Activated naive CD4-positive, alpha-beta T cell treated with anti-CD3 and anti-CD28 coated beads, Interleukin-2, amount 50 U/mL, for 24 hours (primary cell): ENCODE measurements around the gene EIF2S2.
A peak's percentile ranks its signal among the peaks of the same experiment; 100 is the strongest.

ENCODE experiments used
- H3K27ac Mint-ChIP-seq: one replicate; pipeline ENCODE4 v1.8.0; 2021; ENCODE audit warnings: mild to moderate bottlenecking, mixed read lengths
- H3K27me3 Mint-ChIP-seq: one replicate; pipeline ENCODE4 v1.8.0; 2021; ENCODE audit warnings: mixed read lengths
- H3K36me3 Mint-ChIP-seq: one replicate; pipeline ENCODE4 v1.8.0; 2021; ENCODE audit warnings: mixed read lengths
- H3K4me1 Mint-ChIP-seq: one replicate; pipeline ENCODE4 v1.8.0; 2021; ENCODE audit warnings: mixed read lengths
- H3K4me3 Mint-ChIP-seq: one replicate; pipeline ENCODE4 v1.8.0; 2021; ENCODE audit warnings: mild to moderate bottlenecking, mixed read lengths
- H3K9me3 Mint-ChIP-seq: one replicate; pipeline ENCODE4 v1.8.0; 2021; ENCODE audit warnings: mixed read lengths

EIF2S2 gene

GRCh38 chr20:34041226-34041625 lies 70.8 kb downstream of the EIF2S2 start:
- Mint-ChIP-seq H3K9me3 (no peaks in the 10 kb centered on the region), H3K27ac (peak overlapping the region; percentile 6), H3K36me3 (no peaks in the 10 kb centered on the region), H3K27me3 (no peaks in the 10 kb centered on the region), H3K4me3 (no peak overlapping the region), H3K4me1 (peaks cover 93% of the 10 kb centered on the region)

GRCh38 chr20:34040300-34040995 lies 71.6 kb downstream of the EIF2S2 start:
- Mint-ChIP-seq H3K4me1 (peaks cover 93% of the 10 kb centered on the region), H3K27ac (peak overlapping the region; percentile 60), H3K27me3 (no peaks in the 10 kb centered on the region), H3K4me3 (no peak overlapping the region), H3K36me3 (no peaks in the 10 kb centered on the region), H3K9me3 (no peaks in the 10 kb centered on the region)
